Hepatocyte (in vitro differentiated cells): ENCODE data around the gene ZNF574. TPM values are rescaled to one million over a fixed set of nuclear protein-coding genes. Genes with fewer than 3 reads are reported as not detected.

ENCODE experiments used
- DNase-seq: peaks from one replicate; pipeline ENCODE4 v3.0.0-alpha.2; 2016; ENCODE audit warnings: low spot score
- H2AFZ ChIP-seq: fragments of 200-600 bp; sonication (generic); 2 replicates; pipeline ENCODE4 v1.6.0; 2016; ENCODE audit warnings: antibody characterized with exemption, mild to moderate bottlenecking
- H3K27ac ChIP-seq: fragments of 200-600 bp; sonication (generic); 2 replicates; pipeline ENCODE4 v1.5.1; 2016; ENCODE audit warnings: mild to moderate bottlenecking
- H3K27me3 ChIP-seq: fragments of 200-600 bp; sonication (generic); 2 replicates; pipeline ENCODE4 v1.6.1; 2016
- H3K36me3 ChIP-seq: fragments of 200-600 bp; sonication (generic); replicated peaks from 2 replicates; pipeline ENCODE4 v1.5.1; 2016; ENCODE audit warnings: low read depth; ENCODE audit not compliant: insufficient read depth
- H3K4me1 ChIP-seq: fragments of 200-600 bp; sonication (generic); 2 replicates; pipeline ENCODE4 v1.5.1; 2016; ENCODE audit warnings: mild to moderate bottlenecking, moderate library complexity; ENCODE audit not compliant: insufficient read depth
- H3K4me2 ChIP-seq: fragments of 200-600 bp; sonication (generic); 2 replicates; pipeline ENCODE4 v1.6.0; 2016
- H3K4me3 ChIP-seq: fragments of 200-600 bp; sonication (generic); 2 replicates; pipeline ENCODE4 v1.5.1; 2016; ENCODE audit warnings: mild to moderate bottlenecking
- H3K79me2 ChIP-seq: fragments of 200-600 bp; sonication (generic); 2 replicates; pipeline ENCODE4 v1.6.0; 2017; ENCODE audit warnings: mild to moderate bottlenecking
- H3K9me2 ChIP-seq: fragments of 200-600 bp; sonication (generic); replicated peaks from 2 replicates; pipeline ENCODE4 v1.6.0; 2017; ENCODE audit warnings: mild to moderate bottlenecking; ENCODE audit not compliant: insufficient read depth
- H3K9me3 ChIP-seq: fragments of 200-600 bp; sonication (generic); 2 replicates; pipeline ENCODE4 v1.5.1; 2016; ENCODE audit warnings: low read depth, mild to moderate bottlenecking
- H4K20me1 ChIP-seq: fragments of 200-600 bp; sonication (generic); 2 replicates; pipeline ENCODE4 v1.6.0; 2016; ENCODE audit warnings: mild to moderate bottlenecking; ENCODE audit not compliant: insufficient read depth, poor library complexity, severe bottlenecking
- EZH2 ChIP-seq: fragments of 200-600 bp; sonication (generic); IDR thresholded peaks from 2 replicates; pipeline ENCODE4 v1.6.1; 2016; ENCODE audit warnings: antibody characterized with exemption, mild to moderate bottlenecking, borderline replicate concordance
- EZH2phosphoT487 ChIP-seq: fragments of 200-600 bp; sonication (generic); IDR thresholded peaks from one replicate; pipeline ENCODE4 v1.6.1; 2018; ENCODE audit warnings: antibody characterized with exemption, mild to moderate bottlenecking, low read depth, moderate library complexity; ENCODE audit not compliant: unreplicated experiment, severe bottlenecking
- WGBS: methylation state at CpG from one replicate; pipeline ENCODE4 v1.1.6; 2016; ENCODE audit warnings: low lambda C conversion rate; ENCODE audit errors: missing lambda C conversion rate; 5-methylcytosine and 5-hydroxymethylcytosine counted together
- polyA plus RNA-seq: library from polyadenylated mRNA; unstranded; fragments of >200 nt; fragmentation: Nextera tagmentation; extraction: Ambion mirVana; gene quantifications from 2 replicates; pipeline ENCODE4 v1.2.1, GENCODE V29; 2016
- total RNA-seq: library from RNA; depleted of rRNA; stranded (reverse); fragments of >200 nt; gene quantifications from 2 replicates; pipeline ENCODE4 v1.2.3, GENCODE V29; 2014
- TF ChIP-seq, protein P1 (sequence below): fragments of 200-600 bp; sonication (generic); IDR thresholded peaks from 2 replicates; pipeline ENCODE4 v1.5.1; 2016; ENCODE audit warnings: antibody characterized with exemption, mild to moderate bottlenecking; ENCODE audit not compliant: poor library complexity

ZNF574 gene
- total and polyA plus RNA-seq, 2 experiments from 2014 or later, result 10.7 to 13.6 TPM

DNA sequence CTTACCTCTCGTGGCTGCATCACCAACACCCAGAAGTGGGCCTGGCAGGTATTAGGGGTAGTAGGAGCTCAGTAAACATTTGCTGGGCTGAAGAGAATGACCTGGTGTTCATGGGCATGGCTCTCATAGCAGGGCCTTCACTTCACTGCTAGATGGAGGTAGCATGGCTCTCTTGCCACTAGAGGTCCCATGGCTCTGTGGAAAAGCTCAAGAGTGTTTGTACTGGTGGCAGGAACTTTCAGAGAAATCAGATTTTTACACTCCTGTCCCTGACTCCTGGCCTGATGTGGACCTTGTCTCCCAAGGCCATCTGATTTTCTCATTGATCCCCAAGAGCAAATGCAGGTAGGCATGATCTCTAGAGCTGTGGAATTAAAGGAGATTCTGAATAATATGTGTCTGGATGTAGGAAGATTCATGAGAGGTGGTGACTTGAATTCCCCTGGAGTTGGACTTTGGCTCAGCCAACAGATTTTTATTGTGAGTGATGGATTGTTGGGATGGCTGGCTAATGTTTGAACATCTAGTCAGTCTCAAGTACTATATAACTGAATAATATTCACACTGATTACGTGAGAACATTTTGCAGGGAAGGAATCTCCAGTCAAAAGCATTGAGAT is 5.7 kb downstream of the ZNF574 start:
- no peak overlapping the region for H3K4me2 ChIP-seq
- TF ChIP-seq EZH2 (no peak), EZH2phosphoT487 (no peak)
- TF ChIP-seq, protein P1, sequence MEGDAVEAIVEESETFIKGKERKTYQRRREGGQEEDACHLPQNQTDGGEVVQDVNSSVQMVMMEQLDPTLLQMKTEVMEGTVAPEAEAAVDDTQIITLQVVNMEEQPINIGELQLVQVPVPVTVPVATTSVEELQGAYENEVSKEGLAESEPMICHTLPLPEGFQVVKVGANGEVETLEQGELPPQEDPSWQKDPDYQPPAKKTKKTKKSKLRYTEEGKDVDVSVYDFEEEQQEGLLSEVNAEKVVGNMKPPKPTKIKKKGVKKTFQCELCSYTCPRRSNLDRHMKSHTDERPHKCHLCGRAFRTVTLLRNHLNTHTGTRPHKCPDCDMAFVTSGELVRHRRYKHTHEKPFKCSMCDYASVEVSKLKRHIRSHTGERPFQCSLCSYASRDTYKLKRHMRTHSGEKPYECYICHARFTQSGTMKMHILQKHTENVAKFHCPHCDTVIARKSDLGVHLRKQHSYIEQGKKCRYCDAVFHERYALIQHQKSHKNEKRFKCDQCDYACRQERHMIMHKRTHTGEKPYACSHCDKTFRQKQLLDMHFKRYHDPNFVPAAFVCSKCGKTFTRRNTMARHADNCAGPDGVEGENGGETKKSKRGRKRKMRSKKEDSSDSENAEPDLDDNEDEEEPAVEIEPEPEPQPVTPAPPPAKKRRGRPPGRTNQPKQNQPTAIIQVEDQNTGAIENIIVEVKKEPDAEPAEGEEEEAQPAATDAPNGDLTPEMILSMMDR, result peak; percentile 43
- peaks cover 25% of the 10 kb centered on the region for H3K79me2 ChIP-seq
- no peaks in the 10 kb centered on the region for H3K9me3 ChIP-seq
- no peak overlapping the region for H2AFZ ChIP-seq
- DNase-seq, result peak; percentile 58
- no peaks in the 10 kb centered on the region for H3K9me2 ChIP-seq
- H3K27me3 ChIP-seq, result no peaks in the 10 kb centered on the region
- H3K4me3 ChIP-seq, result no peak overlapping the region
- H3K4me1 ChIP-seq, result peaks cover 9% of the 10 kb centered on the region
- no peaks in the 10 kb centered on the region for H3K36me3 ChIP-seq
- peak overlapping the region; percentile 53 for H3K27ac ChIP-seq
- H4K20me1 ChIP-seq, result peaks cover 27% of the 10 kb centered on the region
- WGBS, result 69% methylated on average over 2 of the region's 2 CpGs

DNA sequence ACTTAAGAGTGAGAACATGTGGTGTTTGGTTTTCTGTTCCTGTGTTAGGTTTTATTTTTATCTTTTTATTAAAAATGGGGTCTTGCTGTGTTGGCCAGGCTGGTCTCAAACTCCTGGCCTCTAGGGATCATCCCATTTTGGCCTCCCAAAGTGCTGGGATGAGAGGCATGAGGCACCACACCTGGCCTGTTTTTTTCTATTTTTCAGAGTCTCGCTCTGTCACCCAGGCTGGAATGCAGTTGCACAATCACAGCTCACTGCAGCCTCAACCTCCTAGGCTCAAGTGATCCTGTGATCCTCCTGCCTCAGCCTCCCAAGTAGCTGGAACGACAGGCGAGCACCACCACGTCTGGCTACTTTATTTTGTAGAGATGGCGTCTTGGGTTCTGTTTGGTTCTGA is 7.6 kb downstream of the ZNF574 start:
- no peaks in the 10 kb centered on the region for H3K9me2 ChIP-seq
- H3K36me3 ChIP-seq, result no peaks in the 10 kb centered on the region
- no peak for TF ChIP-seq EZH2
- no peak for TF ChIP-seq EZH2phosphoT487
- TF ChIP-seq, protein P1, result no peak
- no peaks in the 10 kb centered on the region for H3K9me3 ChIP-seq
- no peaks in the 10 kb centered on the region for H3K27me3 ChIP-seq
- no peak overlapping the region for H3K27ac ChIP-seq
- H4K20me1 ChIP-seq, result peaks cover 9% of the 10 kb centered on the region
- 97% methylated on average over 5 of the region's 5 CpGs for WGBS
- H2AFZ ChIP-seq, result no peak overlapping the region
- H3K4me2 ChIP-seq, result no peak overlapping the region
- H3K79me2 ChIP-seq, result peaks cover 7% of the 10 kb centered on the region
- no peaks in the 10 kb centered on the region for H3K4me1 ChIP-seq
- no peak for DNase-seq
- no peak overlapping the region for H3K4me3 ChIP-seq

DNA sequence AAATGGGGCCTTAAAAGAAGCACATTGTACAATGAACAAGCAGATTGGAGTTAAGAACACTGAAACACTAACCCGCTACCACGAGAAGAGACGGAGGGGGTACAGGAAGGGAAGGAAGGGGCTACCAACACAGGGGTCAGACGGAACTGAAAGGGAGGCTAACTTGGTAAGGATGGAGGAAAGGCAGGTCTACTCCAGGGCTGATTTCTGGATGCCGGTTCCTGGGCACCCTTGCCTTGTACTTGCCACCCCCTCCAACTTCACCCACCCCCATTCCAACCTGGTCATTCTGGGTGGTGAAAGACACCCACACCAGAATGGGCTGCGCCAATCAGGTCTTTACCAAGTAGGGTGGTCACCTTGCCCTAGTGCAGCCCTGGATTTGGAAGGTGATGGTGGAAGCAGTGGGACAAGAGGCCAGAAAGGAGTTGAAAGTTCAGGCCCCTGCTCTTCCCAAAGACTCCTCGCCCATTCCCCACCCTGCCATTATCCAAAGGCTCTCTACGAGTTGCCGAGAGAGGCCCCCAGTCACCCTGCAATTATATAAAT is 10.3 kb downstream of the ZNF574 start:
- H3K9me2 ChIP-seq, result no peaks in the 10 kb centered on the region
- no peak overlapping the region for H3K4me2 ChIP-seq
- no peak overlapping the region for H3K4me3 ChIP-seq
- no peaks in the 10 kb centered on the region for H3K4me1 ChIP-seq
- H3K9me3 ChIP-seq, result no peaks in the 10 kb centered on the region
- TF ChIP-seq EZH2, result no peak
- TF ChIP-seq EZH2phosphoT487, result no peak
- no peaks in the 10 kb centered on the region for H3K27me3 ChIP-seq
- no peaks in the 10 kb centered on the region for H3K36me3 ChIP-seq
- 93% methylated on average over 9 of the region's 9 CpGs for WGBS
- DNase-seq, result no peak
- H4K20me1 ChIP-seq, result peaks cover 1% of the 10 kb centered on the region
- no peak overlapping the region for H3K27ac ChIP-seq
- peaks cover 3% of the 10 kb centered on the region for H3K79me2 ChIP-seq
- H2AFZ ChIP-seq, result no peak overlapping the region

DNA sequence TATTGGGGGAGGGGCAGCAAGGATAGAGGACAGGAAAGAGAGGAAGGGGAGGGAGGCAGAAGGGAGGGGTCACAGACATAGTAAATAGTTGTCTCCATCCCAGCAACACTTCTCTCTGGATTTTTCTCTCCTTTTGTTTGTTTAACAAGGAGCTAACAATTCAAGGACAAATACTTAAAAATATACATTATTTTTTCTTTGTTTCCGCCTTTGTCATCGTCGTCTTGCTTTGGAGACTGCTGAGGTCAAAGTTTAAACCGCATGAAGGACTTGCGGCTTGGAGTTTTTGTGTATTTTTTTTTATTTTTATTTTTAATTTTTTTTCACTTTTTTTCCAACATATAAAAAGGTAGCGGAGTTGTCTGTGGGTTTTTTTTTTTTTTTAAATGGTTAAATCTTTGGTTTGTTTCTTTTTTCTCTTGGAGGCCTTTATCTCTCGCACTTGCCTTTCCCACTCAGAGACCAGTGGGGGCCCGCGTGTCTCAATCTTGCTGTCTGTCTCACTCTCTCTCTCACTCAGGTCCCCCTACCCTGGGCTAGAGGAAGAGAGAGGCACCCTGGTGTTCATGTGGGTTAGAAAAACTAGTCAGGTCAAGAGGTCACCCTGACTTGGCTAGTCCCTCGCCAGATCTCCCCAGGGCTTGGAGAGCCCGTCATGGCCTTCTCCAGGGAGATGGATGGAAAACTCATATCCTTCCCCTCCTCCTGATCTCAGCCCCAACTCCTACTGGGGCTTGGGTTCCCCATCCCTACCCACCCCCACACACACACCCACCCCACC is 11.0 kb downstream of the ZNF574 start:
- Histone ChIP-seq H3K27ac (no peak overlapping the region), H3K79me2 (peaks cover 3% of the 10 kb centered on the region), H3K9me3 (no peaks in the 10 kb centered on the region), H3K9me2 (no peaks in the 10 kb centered on the region), H3K36me3 (no peaks in the 10 kb centered on the region), H4K20me1 (no peaks in the 10 kb centered on the region), H3K27me3 (no peaks in the 10 kb centered on the region), H3K4me2 (no peak overlapping the region), H3K4me3 (no peak overlapping the region), H3K4me1 (no peaks in the 10 kb centered on the region), H2AFZ (no peak overlapping the region)
- 81% methylated on average over 9 of the region's 11 CpGs for WGBS
- no peak for DNase-seq
- TF ChIP-seq EZH2 (no peak), EZH2phosphoT487 (no peak)
- TF ChIP-seq, protein P1, result no peak
